LNCAP (cell line): ENCODE data around the gene CASQ1.

Experiments
- TF ChIP-seq, protein P1 (sequence below): fragments of 450-650 bp; IDR thresholded peaks from 2 replicates; pipeline ENCODE4 v1.5.1; 2017; ENCODE audit warnings: mild to moderate bottlenecking

The CASQ1 gene

DNA sequence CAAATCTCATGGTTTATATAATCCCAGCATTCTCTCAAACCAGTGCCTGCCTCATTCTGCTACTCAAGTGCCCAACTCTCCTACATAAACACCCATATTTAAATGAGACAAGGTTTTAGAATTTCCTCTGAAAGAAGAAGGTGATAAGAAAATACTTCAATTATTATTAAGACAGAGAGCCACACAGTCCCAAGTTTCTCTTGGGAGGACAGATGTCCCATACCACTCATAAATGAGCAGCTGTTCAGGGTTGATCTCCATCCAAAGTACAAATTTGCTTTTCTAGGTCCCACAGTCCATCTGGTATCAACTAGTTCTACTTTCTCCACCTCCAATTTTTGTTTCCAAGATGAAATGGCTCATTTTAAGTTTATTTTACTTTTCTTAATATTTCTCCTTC, 60.6 kb downstream of the CASQ1 start:
- TF ChIP-seq, protein P1, sequence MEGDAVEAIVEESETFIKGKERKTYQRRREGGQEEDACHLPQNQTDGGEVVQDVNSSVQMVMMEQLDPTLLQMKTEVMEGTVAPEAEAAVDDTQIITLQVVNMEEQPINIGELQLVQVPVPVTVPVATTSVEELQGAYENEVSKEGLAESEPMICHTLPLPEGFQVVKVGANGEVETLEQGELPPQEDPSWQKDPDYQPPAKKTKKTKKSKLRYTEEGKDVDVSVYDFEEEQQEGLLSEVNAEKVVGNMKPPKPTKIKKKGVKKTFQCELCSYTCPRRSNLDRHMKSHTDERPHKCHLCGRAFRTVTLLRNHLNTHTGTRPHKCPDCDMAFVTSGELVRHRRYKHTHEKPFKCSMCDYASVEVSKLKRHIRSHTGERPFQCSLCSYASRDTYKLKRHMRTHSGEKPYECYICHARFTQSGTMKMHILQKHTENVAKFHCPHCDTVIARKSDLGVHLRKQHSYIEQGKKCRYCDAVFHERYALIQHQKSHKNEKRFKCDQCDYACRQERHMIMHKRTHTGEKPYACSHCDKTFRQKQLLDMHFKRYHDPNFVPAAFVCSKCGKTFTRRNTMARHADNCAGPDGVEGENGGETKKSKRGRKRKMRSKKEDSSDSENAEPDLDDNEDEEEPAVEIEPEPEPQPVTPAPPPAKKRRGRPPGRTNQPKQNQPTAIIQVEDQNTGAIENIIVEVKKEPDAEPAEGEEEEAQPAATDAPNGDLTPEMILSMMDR, result no peak
